SK-N-SH (cell line): ENCODE results near the gene STARD3. TPM values are rescaled to one million over a fixed set of nuclear protein-coding genes. Genes with fewer than 3 reads are reported as not detected.

Source experiments
- CTCF ChIA-PET: fragments of 300-600, 350-600 bp; formaldehyde crosslinking; extraction: SDS; loops from one replicate; lab custom pipeline; 2021; lab: Yijun Ruan, JAX
- POLR2A ChIA-PET: fragments of 350-600 bp; sonication (Branson Sonifier 250); formaldehyde crosslinking; extraction: SDS; loops from one replicate; lab custom pipeline; 2020; ENCODE audit warnings: antibody characterized with exemption, inconsistent platforms; lab: Yijun Ruan, JAX
- DNase-seq: peaks from one replicate; pipeline ENCODE4 v3.0.0; 2012
- H2AFZ ChIP-seq: fragments of 200-600 bp; sonication (generic); 2 replicates; pipeline ENCODE4 v1.8.1; 2016; ENCODE audit warnings: antibody characterized with exemption, mild to moderate bottlenecking, low read depth
- H3F3A ChIP-seq: fragments of 200-600 bp; sonication (generic); replicated peaks from 2 replicates; pipeline ENCODE3; 2016; ENCODE audit warnings: antibody characterized with exemption, mild to moderate bottlenecking; ENCODE audit not compliant: insufficient read depth
- H3K27ac ChIP-seq, 2 experiments: fragments of 200-500 bp in 1 of 2; fragments of 200-600 bp in 1 of 2; sonication (Bioruptor generic) in 1 of 2; sonication (generic), shearing (Covaris generic) in 1 of 2; 2 replicates each; pipeline versions ENCODE4 v1.5.1 to v1.6.1; 2014 to 2016; ENCODE audit warnings: low read depth in 2 of 2, inconsistent platforms in 1 of 2, low read length in 1 of 2, mild to moderate bottlenecking in 1 of 2, mixed read lengths in 1 of 2
- H3K27me3 ChIP-seq: fragments of 200-600 bp; sonication (generic), shearing (Covaris generic); 2 replicates; pipeline ENCODE4 v1.6.1; 2016; ENCODE audit warnings: mixed run types; ENCODE audit not compliant: insufficient read depth
- H3K36me3 ChIP-seq, 2 experiments: fragments of 200-500 bp in 1 of 2; fragments of 200-600 bp in 1 of 2; sonication (Bioruptor generic) in 1 of 2; sonication (generic) in 1 of 2; replicated peaks in 1 of 2; 2 replicates each; pipeline versions ENCODE3 to v1.5.1; 2014 to 2016; ENCODE audit warnings: low read length in 1 of 2, mild to moderate bottlenecking in 1 of 2; ENCODE audit not compliant: insufficient read depth in 2 of 2, control insufficient read depth in 1 of 2
- H3K4me1 ChIP-seq, 2 experiments: fragments of 200-500 bp in 1 of 2; fragments of 200-600 bp in 1 of 2; sonication (Bioruptor generic) in 1 of 2; sonication (generic), shearing (Covaris generic) in 1 of 2; 2 replicates each; pipeline versions ENCODE4 v1.5.1 to v1.6.1; 2014 to 2016; ENCODE audit warnings: low read depth in 1 of 2, low read length in 1 of 2, mixed run types in 1 of 2; ENCODE audit not compliant: insufficient read depth in 2 of 2, control insufficient read depth in 1 of 2
- H3K4me2 ChIP-seq: fragments of 200-600 bp; sonication (generic), shearing (Covaris generic); 2 replicates; pipeline ENCODE4 v1.6.1; 2017; ENCODE audit warnings: mixed run types
- H3K4me3 ChIP-seq, 2 experiments: fragments of 200-500 bp in 1 of 2; fragments of 200-600 bp in 1 of 2; sonication (Bioruptor generic) in 1 of 2; sonication (generic), shearing (Covaris generic) in 1 of 2; 2 replicates each; pipeline versions ENCODE4 v1.5.1 to v1.8.1; 2014 to 2016; ENCODE audit warnings: low read depth in 2 of 2, inconsistent platforms in 1 of 2, low read length in 1 of 2, mild to moderate bottlenecking in 1 of 2, mixed read lengths in 1 of 2, moderate library complexity in 1 of 2
- H3K79me2 ChIP-seq: fragments of 200-600 bp; sonication (generic); 2 replicates; pipeline ENCODE4 v1.8.1; 2017; ENCODE audit warnings: mild to moderate bottlenecking; ENCODE audit not compliant: insufficient read depth
- H3K9ac ChIP-seq: fragments of 200-600 bp; sonication (generic); 2 replicates; pipeline ENCODE4 v1.6.1; 2017; ENCODE audit warnings: mixed run types
- H3K9me2 ChIP-seq: fragments of 200-600 bp; sonication (generic); 2 replicates; pipeline ENCODE4 v1.6.1; 2017; ENCODE audit warnings: mixed run types
- H3K9me3 ChIP-seq: fragments of 200-600 bp; sonication (generic); 2 replicates; pipeline ENCODE4 v1.6.1; 2017; ENCODE audit warnings: mixed run types, mild to moderate bottlenecking, moderate library complexity
- H4K20me1 ChIP-seq: fragments of 200-600 bp; sonication (generic); 2 replicates; pipeline ENCODE4 v1.6.1; 2017; ENCODE audit warnings: mild to moderate bottlenecking, mixed run types; ENCODE audit not compliant: insufficient read depth
- CHD2 ChIP-seq: fragments of 150-350 bp; IDR thresholded peaks from 2 replicates; pipeline ENCODE4 v1.6.1; 2018; ENCODE audit warnings: low read length; ENCODE audit not compliant: partially characterized antibody
- FOSL2 ChIP-seq: IDR thresholded peaks from 2 replicates; pipeline ENCODE4 v1.4.0; 2012; ENCODE audit warnings: low read depth, mild to moderate bottlenecking, moderate library complexity, borderline replicate concordance
- GATA2 ChIP-seq: sonication (generic); formaldehyde crosslinking; IDR thresholded peaks from 2 replicates; pipeline ENCODE4 v1.5.0; 2020; ENCODE audit warnings: mild to moderate bottlenecking, missing genetic modification reagents
- JUND ChIP-seq: IDR thresholded peaks from 2 replicates; pipeline ENCODE4 v1.4.0; 2012
- MEF2A ChIP-seq: IDR thresholded peaks from 2 replicates; pipeline ENCODE4 v1.4.0; 2012; ENCODE audit warnings: low read depth, borderline replicate concordance
- NFIC ChIP-seq: IDR thresholded peaks from 2 replicates; pipeline ENCODE4 v1.4.0; 2012; ENCODE audit warnings: borderline replicate concordance
- POLR2AphosphoS5 ChIP-seq: IDR thresholded peaks from 2 replicates; pipeline ENCODE4 v1.6.1; 2012; ENCODE audit warnings: low read depth, low read length
- RAD21 ChIP-seq: IDR thresholded peaks from 2 replicates; pipeline ENCODE4 v1.6.1; 2012; ENCODE audit warnings: mild to moderate bottlenecking, low read length
- SIN3A ChIP-seq: IDR thresholded peaks from 2 replicates; pipeline ENCODE4 v1.6.1; 2012; ENCODE audit warnings: low read depth, mild to moderate bottlenecking, low read length, moderate library complexity, borderline replicate concordance
- SMC3 ChIP-seq: IDR thresholded peaks from 2 replicates; pipeline ENCODE4 v1.6.1; 2012; ENCODE audit warnings: low read depth, low read length, improper control_type of control experiment
- WGBS: methylation state at CpG from one replicate; pipeline ENCODE4 v1.1.6; 2017; ENCODE audit warnings: low lambda C conversion rate; 5-methylcytosine and 5-hydroxymethylcytosine counted together
- polyA plus RNA-seq, 3 experiments: library from polyadenylated mRNA; depleted of rRNA; stranded (reverse); fragments of >200 nt; gene quantifications; 2 replicates each; pipeline ENCODE4 v1.2.3, GENCODE V29; 2012
- TF ChIP-seq, protein P1 (sequence below): IDR thresholded peaks from 2 replicates; pipeline ENCODE4; 2012
- TF ChIP-seq, protein P2 (sequence below): fragments of 150-350 bp; IDR thresholded peaks from 2 replicates; pipeline ENCODE4 v1.6.1; 2016; ENCODE audit warnings: mild to moderate bottlenecking, low read depth, low read length
- TF ChIP-seq, protein P3 (sequence below): IDR thresholded peaks from 2 replicates; pipeline ENCODE4 v1.6.1; 2012; ENCODE audit warnings: mild to moderate bottlenecking, low read depth, low read length, moderate library complexity
- TF ChIP-seq, protein P4 (sequence below): fragments of 200-600 bp; sonication (generic); IDR thresholded peaks from 2 replicates; pipeline ENCODE4 v1.6.1; 2017; ENCODE audit warnings: antibody characterized with exemption, mild to moderate bottlenecking, moderate library complexity
- TF ChIP-seq, protein P5 (sequence below): IDR thresholded peaks from 2 replicates; pipeline ENCODE4 v1.4.0; 2012; ENCODE audit warnings: low read depth, borderline replicate concordance

STARD3 gene
- polyA plus RNA-seq, 1 of the 3 experiments (the other 2 are of a cell fraction): 76.8 TPM

DNA sequence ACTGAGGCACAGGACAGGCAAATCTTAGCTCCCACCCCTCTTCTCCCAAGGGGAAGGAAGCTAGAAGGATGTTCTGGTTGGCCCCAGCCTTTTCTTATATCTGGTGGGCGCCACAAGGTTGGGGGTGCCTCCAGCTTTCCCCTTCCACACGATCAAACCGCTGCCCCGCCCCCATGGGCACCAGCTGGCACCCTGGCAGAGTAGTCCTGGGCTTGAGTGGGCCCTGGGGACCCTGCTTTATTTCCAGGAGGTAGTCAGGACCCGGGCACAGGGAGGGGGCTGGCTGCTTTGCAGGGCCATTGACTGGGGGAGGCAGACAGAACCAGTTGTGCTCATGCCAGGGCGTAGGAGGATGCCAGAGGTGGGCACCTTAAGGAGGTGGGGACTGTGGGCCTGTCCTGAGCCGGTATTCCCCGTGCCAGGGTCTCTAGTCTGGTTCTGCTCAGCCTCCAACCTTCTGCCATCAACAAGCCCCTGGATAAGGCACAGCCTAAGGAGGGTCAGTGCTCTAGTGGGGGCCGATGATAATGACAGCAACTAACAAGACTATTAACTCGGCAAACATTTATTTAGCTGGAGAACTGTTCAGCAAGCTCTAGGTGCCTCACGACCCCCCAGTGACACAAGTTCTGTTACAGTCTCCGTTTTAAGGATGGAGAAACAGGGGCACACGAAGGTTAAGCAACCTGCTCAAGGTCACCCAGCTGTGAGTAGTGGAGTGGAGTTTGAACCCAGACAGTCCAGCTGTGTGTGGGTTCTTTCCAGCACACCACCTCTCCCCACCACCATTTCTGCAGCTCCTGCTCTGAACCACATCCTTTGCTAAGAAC lies 17.8 kb upstream of the STARD3 start (continued):
- TF ChIP-seq MEF2A (no peak), CHD2 (no peak), RAD21 (no peak), JUND (no peak), SMC3 (no peak)

DNA sequence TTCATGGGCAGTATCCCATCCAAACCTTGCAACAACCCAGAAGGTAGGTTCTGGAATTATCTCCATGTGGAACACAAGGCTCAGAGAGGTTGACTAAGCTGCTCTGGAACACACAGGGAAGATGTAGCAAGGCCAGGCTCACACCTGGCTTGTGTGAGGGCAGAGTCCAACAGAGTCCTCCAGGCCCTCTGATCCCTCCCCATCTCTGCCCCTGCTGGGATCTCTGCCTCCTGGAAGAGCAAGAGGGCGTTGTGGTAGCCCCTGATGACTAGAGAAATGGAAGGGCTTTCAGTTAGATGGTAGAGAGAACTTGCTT lies 17.2 kb upstream of the STARD3 start:
- H3K4me3 ChIP-seq: no peak overlapping the region
- no peak overlapping the region for H3K9ac ChIP-seq
- H3K79me2 ChIP-seq: no peaks in the 10 kb centered on the region
- TF ChIP-seq FOSL2: no peak
- TF ChIP-seq JUND: no peak
- TF ChIP-seq, protein P1, sequence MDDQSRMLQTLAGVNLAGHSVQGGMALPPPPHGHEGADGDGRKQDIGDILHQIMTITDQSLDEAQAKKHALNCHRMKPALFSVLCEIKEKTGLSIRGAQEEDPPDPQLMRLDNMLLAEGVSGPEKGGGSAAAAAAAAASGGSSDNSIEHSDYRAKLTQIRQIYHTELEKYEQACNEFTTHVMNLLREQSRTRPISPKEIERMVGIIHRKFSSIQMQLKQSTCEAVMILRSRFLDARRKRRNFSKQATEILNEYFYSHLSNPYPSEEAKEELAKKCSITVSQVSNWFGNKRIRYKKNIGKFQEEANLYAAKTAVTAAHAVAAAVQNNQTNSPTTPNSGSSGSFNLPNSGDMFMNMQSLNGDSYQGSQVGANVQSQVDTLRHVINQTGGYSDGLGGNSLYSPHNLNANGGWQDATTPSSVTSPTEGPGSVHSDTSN: no peak
- TF ChIP-seq, protein P2, sequence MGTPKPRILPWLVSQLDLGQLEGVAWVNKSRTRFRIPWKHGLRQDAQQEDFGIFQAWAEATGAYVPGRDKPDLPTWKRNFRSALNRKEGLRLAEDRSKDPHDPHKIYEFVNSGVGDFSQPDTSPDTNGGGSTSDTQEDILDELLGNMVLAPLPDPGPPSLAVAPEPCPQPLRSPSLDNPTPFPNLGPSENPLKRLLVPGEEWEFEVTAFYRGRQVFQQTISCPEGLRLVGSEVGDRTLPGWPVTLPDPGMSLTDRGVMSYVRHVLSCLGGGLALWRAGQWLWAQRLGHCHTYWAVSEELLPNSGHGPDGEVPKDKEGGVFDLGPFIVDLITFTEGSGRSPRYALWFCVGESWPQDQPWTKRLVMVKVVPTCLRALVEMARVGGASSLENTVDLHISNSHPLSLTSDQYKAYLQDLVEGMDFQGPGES: no peak
- TF ChIP-seq SIN3A: no peak
- TF ChIP-seq NFIC: no peak
- TF ChIP-seq, protein P3, sequence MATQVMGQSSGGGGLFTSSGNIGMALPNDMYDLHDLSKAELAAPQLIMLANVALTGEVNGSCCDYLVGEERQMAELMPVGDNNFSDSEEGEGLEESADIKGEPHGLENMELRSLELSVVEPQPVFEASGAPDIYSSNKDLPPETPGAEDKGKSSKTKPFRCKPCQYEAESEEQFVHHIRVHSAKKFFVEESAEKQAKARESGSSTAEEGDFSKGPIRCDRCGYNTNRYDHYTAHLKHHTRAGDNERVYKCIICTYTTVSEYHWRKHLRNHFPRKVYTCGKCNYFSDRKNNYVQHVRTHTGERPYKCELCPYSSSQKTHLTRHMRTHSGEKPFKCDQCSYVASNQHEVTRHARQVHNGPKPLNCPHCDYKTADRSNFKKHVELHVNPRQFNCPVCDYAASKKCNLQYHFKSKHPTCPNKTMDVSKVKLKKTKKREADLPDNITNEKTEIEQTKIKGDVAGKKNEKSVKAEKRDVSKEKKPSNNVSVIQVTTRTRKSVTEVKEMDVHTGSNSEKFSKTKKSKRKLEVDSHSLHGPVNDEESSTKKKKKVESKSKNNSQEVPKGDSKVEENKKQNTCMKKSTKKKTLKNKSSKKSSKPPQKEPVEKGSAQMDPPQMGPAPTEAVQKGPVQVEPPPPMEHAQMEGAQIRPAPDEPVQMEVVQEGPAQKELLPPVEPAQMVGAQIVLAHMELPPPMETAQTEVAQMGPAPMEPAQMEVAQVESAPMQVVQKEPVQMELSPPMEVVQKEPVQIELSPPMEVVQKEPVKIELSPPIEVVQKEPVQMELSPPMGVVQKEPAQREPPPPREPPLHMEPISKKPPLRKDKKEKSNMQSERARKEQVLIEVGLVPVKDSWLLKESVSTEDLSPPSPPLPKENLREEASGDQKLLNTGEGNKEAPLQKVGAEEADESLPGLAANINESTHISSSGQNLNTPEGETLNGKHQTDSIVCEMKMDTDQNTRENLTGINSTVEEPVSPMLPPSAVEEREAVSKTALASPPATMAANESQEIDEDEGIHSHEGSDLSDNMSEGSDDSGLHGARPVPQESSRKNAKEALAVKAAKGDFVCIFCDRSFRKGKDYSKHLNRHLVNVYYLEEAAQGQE: no peak
- TF ChIP-seq, protein P4, sequence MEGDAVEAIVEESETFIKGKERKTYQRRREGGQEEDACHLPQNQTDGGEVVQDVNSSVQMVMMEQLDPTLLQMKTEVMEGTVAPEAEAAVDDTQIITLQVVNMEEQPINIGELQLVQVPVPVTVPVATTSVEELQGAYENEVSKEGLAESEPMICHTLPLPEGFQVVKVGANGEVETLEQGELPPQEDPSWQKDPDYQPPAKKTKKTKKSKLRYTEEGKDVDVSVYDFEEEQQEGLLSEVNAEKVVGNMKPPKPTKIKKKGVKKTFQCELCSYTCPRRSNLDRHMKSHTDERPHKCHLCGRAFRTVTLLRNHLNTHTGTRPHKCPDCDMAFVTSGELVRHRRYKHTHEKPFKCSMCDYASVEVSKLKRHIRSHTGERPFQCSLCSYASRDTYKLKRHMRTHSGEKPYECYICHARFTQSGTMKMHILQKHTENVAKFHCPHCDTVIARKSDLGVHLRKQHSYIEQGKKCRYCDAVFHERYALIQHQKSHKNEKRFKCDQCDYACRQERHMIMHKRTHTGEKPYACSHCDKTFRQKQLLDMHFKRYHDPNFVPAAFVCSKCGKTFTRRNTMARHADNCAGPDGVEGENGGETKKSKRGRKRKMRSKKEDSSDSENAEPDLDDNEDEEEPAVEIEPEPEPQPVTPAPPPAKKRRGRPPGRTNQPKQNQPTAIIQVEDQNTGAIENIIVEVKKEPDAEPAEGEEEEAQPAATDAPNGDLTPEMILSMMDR: no peak
- TF ChIP-seq, protein P5, sequence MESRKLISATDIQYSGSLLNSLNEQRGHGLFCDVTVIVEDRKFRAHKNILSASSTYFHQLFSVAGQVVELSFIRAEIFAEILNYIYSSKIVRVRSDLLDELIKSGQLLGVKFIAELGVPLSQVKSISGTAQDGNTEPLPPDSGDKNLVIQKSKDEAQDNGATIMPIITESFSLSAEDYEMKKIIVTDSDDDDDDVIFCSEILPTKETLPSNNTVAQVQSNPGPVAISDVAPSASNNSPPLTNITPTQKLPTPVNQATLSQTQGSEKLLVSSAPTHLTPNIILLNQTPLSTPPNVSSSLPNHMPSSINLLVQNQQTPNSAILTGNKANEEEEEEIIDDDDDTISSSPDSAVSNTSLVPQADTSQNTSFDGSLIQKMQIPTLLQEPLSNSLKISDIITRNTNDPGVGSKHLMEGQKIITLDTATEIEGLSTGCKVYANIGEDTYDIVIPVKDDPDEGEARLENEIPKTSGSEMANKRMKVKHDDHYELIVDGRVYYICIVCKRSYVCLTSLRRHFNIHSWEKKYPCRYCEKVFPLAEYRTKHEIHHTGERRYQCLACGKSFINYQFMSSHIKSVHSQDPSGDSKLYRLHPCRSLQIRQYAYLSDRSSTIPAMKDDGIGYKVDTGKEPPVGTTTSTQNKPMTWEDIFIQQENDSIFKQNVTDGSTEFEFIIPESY: no peak
- TF ChIP-seq MEF2A: no peak
- TF ChIP-seq POLR2AphosphoS5: no peak
- TF ChIP-seq GATA2 (CRISPR knock-in tag): no peak
- H3K27ac ChIP-seq: no peak overlapping the region
- DNase-seq: no peak
- H3K27me3 ChIP-seq: no peaks in the 10 kb centered on the region; the same call in 1 of the 2 replicates
- CTCF ChIA-PET: interaction anchor here (1.0 to 14.5 kb wide), 9 partner anchors 8 to 139 kb away, joined by 3 to 483 read pairs (median 83); partner anchors contain the start of genes NEUROD2, PNMT, STARD3 and TCAP
- no peak overlapping the region for H3K4me2 ChIP-seq
- H3F3A ChIP-seq: peaks cover 5% of the 10 kb centered on the region
- H4K20me1 ChIP-seq: 0 out of 2 replicates have a peak, but pooled peaks cover 4% of the 10 kb centered on the region
- no peaks in the 10 kb centered on the region for H3K9me2 ChIP-seq
- no peak overlapping the region for H2AFZ ChIP-seq
- peaks cover 0 to 15% of the 10 kb centered on the region in 2 experiments; a peak in 1 of 4 replicates for H3K4me1 ChIP-seq
- POLR2A ChIA-PET: interaction anchor here (0.9 kb wide), 1 partner anchor 51 kb away, joined by 4 read pairs; no protein-coding TSS in a partner anchor
- no peaks in the 10 kb centered on the region for H3K9me3 ChIP-seq
- 64% methylated on average over 1 of the region's 1 CpG for WGBS
- no peaks in the 10 kb centered on the region for H3K36me3 ChIP-seq
